IgD-negative memory B cell (primary cell): Measurements from ENCODE around the gene SLC2A8. TPM values are rescaled to one million over a fixed set of nuclear protein-coding genes. Genes with fewer than 3 reads are reported as not detected.

Experiments
- H3K27ac Mint-ChIP-seq, 3 donors: one replicate each; pipeline ENCODE4 v1.8.0; 2020 to 2022; ENCODE audit warnings: mild to moderate bottlenecking in 3 of 3, mixed read lengths in 3 of 3, moderate library complexity in 1 of 3
- H3K27me3 Mint-ChIP-seq: one replicate; pipeline ENCODE4 v1.8.0; 2021; ENCODE audit warnings: mixed read lengths
- H3K36me3 Mint-ChIP-seq: one replicate; pipeline ENCODE4 v1.8.0; 2020; ENCODE audit warnings: mild to moderate bottlenecking, mixed read lengths
- H3K4me1 Mint-ChIP-seq, 3 donors: one replicate each; pipeline ENCODE4 v1.8.0; 2020 to 2022; ENCODE audit warnings: mixed read lengths in 3 of 3, mild to moderate bottlenecking in 1 of 3
- H3K4me3 Mint-ChIP-seq, 4 donors: one replicate each; pipeline ENCODE4 v1.8.0; 2020 to 2022; ENCODE audit warnings: mild to moderate bottlenecking in 4 of 4, mixed read lengths in 4 of 4, moderate library complexity in 3 of 4
- H3K9me3 Mint-ChIP-seq, 3 donors: one replicate each; pipeline ENCODE4 v1.8.0; 2020 to 2021; ENCODE audit warnings: mixed read lengths in 3 of 3, mild to moderate bottlenecking in 1 of 3
- polyA plus RNA-seq: library from polyadenylated mRNA; unstranded; fragments of 300-500 nt; fragmentation: Illumina TruSeq; gene quantifications from one replicate; pipeline ENCODE4 v1.2.3, GENCODE V29; 2021

SLC2A8 gene
- polyA plus RNA-seq, 1 donor from 2014 or later = 7.8 TPM

- H3K27ac Mint-ChIP-seq = peak overlapping the region; percentile 0 to 88 (median 71)
- no peaks in the 10 kb centered on the region for H3K9me3 Mint-ChIP-seq
- peak overlapping the region in 2 of 4 donors; percentile 33 to 96 for H3K4me3 Mint-ChIP-seq
- peaks cover 22 to 27% (median 23%) of the 10 kb centered on the region in 3 donors for H3K4me1 Mint-ChIP-seq
- peaks cover 6% of the 10 kb centered on the region for H3K36me3 Mint-ChIP-seq
- H3K27me3 Mint-ChIP-seq = no peaks in the 10 kb centered on the region
Observed at GRCh38 chr9:127447416-127448111, 50.6 kb downstream of the SLC2A8 start.

- peaks cover 6% of the 10 kb centered on the region for H3K36me3 Mint-ChIP-seq
- H3K4me1 Mint-ChIP-seq = peaks cover 23 to 27% (median 23%) of the 10 kb centered on the region in 3 donors
- peak overlapping the region in 3 of 4 donors; percentile 69 to 96 (median 96) for H3K4me3 Mint-ChIP-seq
- H3K9me3 Mint-ChIP-seq = no peaks in the 10 kb centered on the region
- peak overlapping the region; percentile 71 to 89 (median 88) for H3K27ac Mint-ChIP-seq
- no peaks in the 10 kb centered on the region for H3K27me3 Mint-ChIP-seq
Observed at GRCh38 chr9:127448112-127448805, 51.3 kb downstream of the SLC2A8 start.

- H3K4me1 Mint-ChIP-seq = peaks cover 23 to 32% (median 23%) of the 10 kb centered on the region in 3 donors
Observed at GRCh38 chr9:127449332-127449966, 52.5 kb downstream of the SLC2A8 start.

DNA sequence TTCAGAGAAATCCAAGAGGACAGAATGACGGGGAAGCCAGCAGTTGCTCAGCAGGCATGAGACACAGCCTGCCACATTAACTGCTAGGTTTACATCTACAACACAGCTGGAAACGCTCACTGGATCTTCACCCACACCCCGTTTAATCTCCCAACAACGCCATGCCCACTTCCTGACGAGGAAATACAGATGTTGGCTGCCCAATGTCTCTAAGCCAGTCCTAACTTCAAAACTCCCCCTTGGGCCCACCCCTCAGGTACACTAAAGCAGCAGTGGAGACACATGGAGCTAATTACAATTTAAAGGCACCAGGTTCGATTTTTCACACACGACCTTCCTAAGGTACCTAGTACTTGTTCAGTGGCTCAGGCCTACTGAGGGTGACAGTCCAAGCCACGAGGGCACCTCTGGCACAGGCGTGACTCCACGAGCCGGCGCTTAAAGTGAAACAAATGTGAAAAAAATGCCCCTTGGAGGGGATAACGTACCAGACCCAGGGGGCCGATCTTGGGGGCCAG lies 53.3 kb downstream of the SLC2A8 start:
- Mint-ChIP-seq H3K9me3 (no peaks in the 10 kb centered on the region), H3K27me3 (no peaks in the 10 kb centered on the region), H3K36me3 (peaks cover 2% of the 10 kb centered on the region), H3K4me3 (peak overlapping the region; percentile 95 to 99 (median 96)), H3K27ac (peak overlapping the region; percentile 88 to 97 (median 97)), H3K4me1 (peaks cover 23 to 33% (median 24%) of the 10 kb centered on the region in 3 donors)

More at GRCh38 chr9:127449332-127449966, 52.5 kb downstream of the SLC2A8 start:
- peak overlapping the region; percentile 95 to 99 (median 96) for H3K4me3 Mint-ChIP-seq
- no peaks in the 10 kb centered on the region for H3K27me3 Mint-ChIP-seq
- no peaks in the 10 kb centered on the region for H3K9me3 Mint-ChIP-seq
- H3K36me3 Mint-ChIP-seq = peaks cover 2% of the 10 kb centered on the region
- H3K27ac Mint-ChIP-seq = peak overlapping the region; percentile 88 to 97 (median 95)

- peaks cover 29 to 39% (median 30%) of the 10 kb centered on the region in 3 donors for H3K4me1 Mint-ChIP-seq
- H3K27ac Mint-ChIP-seq = peak within 1 kb of the TSS; percentile 88 to 97 (median 97)
- H3K4me3 Mint-ChIP-seq = peak within 1 kb of the TSS; percentile 95 to 99 (median 96)
- no peaks in the 10 kb centered on the region for H3K27me3 Mint-ChIP-seq
- H3K36me3 Mint-ChIP-seq = peaks cover 8% of the 10 kb centered on the region
- no peaks in the 10 kb centered on the region for H3K9me3 Mint-ChIP-seq
Observed at GRCh38 chr9:127450830-127451607, 54.0 kb downstream of the SLC2A8 start, which contains the start of the genes LRSAM1 and RPL12. Gene LRSAM1 (plus strand): TSS chr9:127451510. CDS start chr9:127454528, 3,018 bp downstream. Gene RPL12 (minus strand): TSS chr9:127451406. CDS start chr9:127451317, 89 bp downstream.

DNA sequence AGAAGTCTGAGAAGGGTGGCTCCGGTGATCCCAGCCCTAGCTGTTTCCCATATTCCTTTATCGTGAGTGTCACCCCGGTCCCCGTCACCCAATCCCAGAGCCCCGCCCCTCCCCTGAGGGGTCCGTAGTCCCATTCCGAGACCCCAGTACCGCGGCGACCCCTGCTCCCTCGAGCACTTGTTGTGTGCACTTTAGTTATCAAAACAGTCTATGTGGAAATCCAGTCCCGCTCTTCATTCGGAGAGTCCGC lies 54.6 kb downstream of the SLC2A8 start:
- Mint-ChIP-seq H3K4me1 (peaks cover 29 to 39% (median 30%) of the 10 kb centered on the region in 3 donors), H3K27ac (peak overlapping the region; percentile 88 to 97 (median 97)), H3K9me3 (no peaks in the 10 kb centered on the region), H3K36me3 (peaks cover 8% of the 10 kb centered on the region), H3K4me3 (peak overlapping the region; percentile 95 to 99 (median 96)), H3K27me3 (no peaks in the 10 kb centered on the region)

- Mint-ChIP-seq H3K27ac (peak overlapping the region; percentile 88 to 97 (median 97)), H3K4me1 (peaks cover 29 to 42% (median 30%) of the 10 kb centered on the region in 3 donors), H3K27me3 (no peaks in the 10 kb centered on the region), H3K36me3 (peaks cover 8% of the 10 kb centered on the region), H3K9me3 (no peaks in the 10 kb centered on the region), H3K4me3 (peak overlapping the region; percentile 95 to 99 (median 96))
Observed at GRCh38 chr9:127451858-127452656, 55.1 kb downstream of the SLC2A8 start.

DNA sequence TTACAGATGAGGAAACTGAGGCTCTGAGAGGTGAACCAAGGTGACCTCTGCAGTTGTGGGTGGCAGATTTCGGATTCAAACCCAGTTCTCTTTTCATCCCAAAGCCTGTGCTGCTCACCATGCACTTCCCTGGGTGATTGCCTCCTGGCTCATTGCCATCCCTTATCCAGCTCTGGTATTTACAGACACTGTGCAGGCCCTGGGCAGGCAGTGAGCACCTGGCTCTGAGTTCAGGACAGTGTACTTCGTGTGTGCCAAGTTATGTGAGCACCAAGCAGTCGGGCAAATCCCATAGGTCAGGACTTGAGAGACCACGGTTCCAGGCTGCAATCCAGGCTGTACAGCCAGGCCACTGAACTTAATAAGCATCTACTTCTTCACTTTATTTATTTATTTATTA lies 55.7 kb downstream of the SLC2A8 start:
- no peaks in the 10 kb centered on the region for H3K27me3 Mint-ChIP-seq
- no peaks in the 10 kb centered on the region for H3K9me3 Mint-ChIP-seq
- H3K4me1 Mint-ChIP-seq = peaks cover 29 to 43% (median 30%) of the 10 kb centered on the region in 3 donors
- H3K27ac Mint-ChIP-seq = peak overlapping the region in 2 of 3 donors; percentile 88 to 97
- H3K4me3 Mint-ChIP-seq = peak overlapping the region; percentile 48 to 99 (median 96)
- H3K36me3 Mint-ChIP-seq = peaks cover 10% of the 10 kb centered on the region

GRCh38 chr9:127455324-127455992 lies 58.5 kb downstream of the SLC2A8 start:
- Mint-ChIP-seq H3K4me3 (peak overlapping the region in 3 of 4 donors; percentile 15 to 49 (median 39)), H3K4me1 (peaks cover 12 to 26% (median 17%) of the 10 kb centered on the region in 3 donors), H3K36me3 (peaks cover 8% of the 10 kb centered on the region), H3K27ac (peak overlapping the region; percentile 42 to 69 (median 46)), H3K9me3 (no peaks in the 10 kb centered on the region), H3K27me3 (no peaks in the 10 kb centered on the region)

GRCh38 chr9:127457191-127457878 lies 60.4 kb downstream of the SLC2A8 start:
- H3K4me1 Mint-ChIP-seq = peaks cover 9 to 18% (median 9%) of the 10 kb centered on the region in 3 donors
- no peaks in the 10 kb centered on the region for H3K9me3 Mint-ChIP-seq
- H3K27ac Mint-ChIP-seq = no peak overlapping the region
- peaks cover 8% of the 10 kb centered on the region for H3K36me3 Mint-ChIP-seq
- no peaks in the 10 kb centered on the region for H3K27me3 Mint-ChIP-seq
- no peak overlapping the region for H3K4me3 Mint-ChIP-seq
